Lung (tissue), 16 donors: Measurements from ENCODE around the gene CCDC47. TPM values are rescaled to one million over a fixed set of nuclear protein-coding genes. Genes with fewer than 3 reads are reported as not detected.
A peak's percentile ranks its signal among the peaks of the same experiment; 100 is the strongest.

Experiments
- ATAC-seq: fragments of 200-7000 bp; cut with Tn5 transposase; one replicate; pipeline ENCODE4 v1.9.1; 2020; ENCODE audit warnings: moderate number of reproducible peaks; ENCODE audit not compliant: insufficient read depth, low FRiP score
- DNase-seq, 3 donors: peaks; one replicate each; pipeline ENCODE4 v3.0.0-alpha.2; 2013 to 2017
- H3K27ac ChIP-seq, 2 donors: one replicate each; pipeline ENCODE4 v1.5.1; 2013; ENCODE audit warnings: mild to moderate bottlenecking in 2 of 2, moderate library complexity in 2 of 2, control low read depth in 1 of 2, inconsistent platforms in 1 of 2, low read depth in 1 of 2, low read length in 1 of 2
- H3K27me3 ChIP-seq, 3 donors: one replicate each; pipeline ENCODE4 v1.5.1; 2013; ENCODE audit warnings: low read length in 2 of 3; ENCODE audit not compliant: control insufficient read depth in 3 of 3, insufficient read depth in 3 of 3
- H3K36me3 ChIP-seq, 4 donors: one replicate each; pipeline ENCODE4 v1.5.1; 2013; ENCODE audit warnings: low read length in 4 of 4, mild to moderate bottlenecking in 1 of 4, moderate library complexity in 1 of 4; ENCODE audit not compliant: control insufficient read depth in 4 of 4, insufficient read depth in 4 of 4
- H3K4me1 ChIP-seq, 5 donors: one replicate each; pipeline ENCODE4 v1.5.1; 2013; ENCODE audit warnings: low read length in 5 of 5, mild to moderate bottlenecking in 2 of 5, moderate library complexity in 1 of 5; ENCODE audit not compliant: control insufficient read depth in 5 of 5, insufficient read depth in 5 of 5
- H3K4me3 ChIP-seq: one replicate; pipeline ENCODE4 v1.5.1; 2013; ENCODE audit warnings: mild to moderate bottlenecking, control low read depth, moderate library complexity
- H3K9ac ChIP-seq, 2 donors: one replicate each; pipeline ENCODE4 v1.5.1; 2013; ENCODE audit warnings: low read length in 2 of 2, control low read depth in 1 of 2; ENCODE audit not compliant: insufficient read depth in 1 of 2
- H3K9me3 ChIP-seq, 4 donors: one replicate each; pipeline ENCODE4 v1.5.1; 2013; ENCODE audit warnings: low read length in 3 of 4, mild to moderate bottlenecking in 1 of 4, moderate library complexity in 1 of 4; ENCODE audit not compliant: control insufficient read depth in 4 of 4, insufficient read depth in 3 of 4
- WGBS, 2 donors: extraction: QIAGEN DNeasy Blood & Tissue Kit; methylation state at CpG; one replicate each; pipeline ENCODE4 v1.1.7; 2013; 5-methylcytosine and 5-hydroxymethylcytosine counted together
- long read RNA-seq, 5 donors: transcript quantifications; one replicate each; lab custom pipeline, GENCODE V29; 2026
- polyA plus RNA-seq, 2 donors: library from polyadenylated mRNA; stranded (reverse); fragments of 200-250 nt; gene quantifications; one replicate each; pipeline ENCODE4 v1.2.1, GENCODE V29; 2013
- total RNA-seq, 2 donors: library from RNA; depleted of rRNA in 1 of 2; stranded (reverse); fragments of >200 nt in 1 of 2; gene quantifications; one replicate each; pipeline ENCODE4 v1.2.1, GENCODE V29; 2014 to 2021
- TF ChIP-seq, protein P1 (sequence below): IDR thresholded peaks from 2 replicates; pipeline ENCODE4 v1.5.1; 2012; ENCODE audit warnings: mild to moderate bottlenecking; ENCODE audit errors: control extremely low read depth, extremely low read depth
- donor health status: control.
- donor health status: control.
- donor health status: Bipolar disorder and iron deficiency.
- donor health status: healthy.
- donor health status: DM: yes; HTN: yes; CAD: no.

CCDC47 gene, protein sequence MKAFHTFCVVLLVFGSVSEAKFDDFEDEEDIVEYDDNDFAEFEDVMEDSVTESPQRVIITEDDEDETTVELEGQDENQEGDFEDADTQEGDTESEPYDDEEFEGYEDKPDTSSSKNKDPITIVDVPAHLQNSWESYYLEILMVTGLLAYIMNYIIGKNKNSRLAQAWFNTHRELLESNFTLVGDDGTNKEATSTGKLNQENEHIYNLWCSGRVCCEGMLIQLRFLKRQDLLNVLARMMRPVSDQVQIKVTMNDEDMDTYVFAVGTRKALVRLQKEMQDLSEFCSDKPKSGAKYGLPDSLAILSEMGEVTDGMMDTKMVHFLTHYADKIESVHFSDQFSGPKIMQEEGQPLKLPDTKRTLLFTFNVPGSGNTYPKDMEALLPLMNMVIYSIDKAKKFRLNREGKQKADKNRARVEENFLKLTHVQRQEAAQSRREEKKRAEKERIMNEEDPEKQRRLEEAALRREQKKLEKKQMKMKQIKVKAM
- total RNA-seq = 10 to 100 TPM; 86.5 to 89.9 TPM
- polyA plus RNA-seq = 10 to 100 TPM; 29.5 to 78.9 TPM
- long read RNA-seq, donor 1, transcript CCDC47-201 (13 exons, 3,466 nt) = major isoform, 25 of 254 reads
- long read RNA-seq, donor 1, partial matches to known transcripts = 215 of 254 reads
- long read RNA-seq, donor 1, other reads (novel, unspliced or antisense) = 13 of 254 reads
- long read RNA-seq, donor 2, partial matches to known transcripts = 17 of 31 reads
- long read RNA-seq, donor 2, other reads (novel, unspliced or antisense) = 7 of 31 reads
- long read RNA-seq, donor 3, transcript CCDC47-201 (13 exons, 3,466 nt) = major isoform, 7 of 10 reads
- long read RNA-seq, donor 3, partial matches to known transcripts = 0 of 10 reads
- long read RNA-seq, donor 3, other reads (novel, unspliced or antisense) = 0 of 10 reads
- long read RNA-seq, donor 4, partial matches to known transcripts = 13 of 19 reads
- long read RNA-seq, donor 4, other reads (novel, unspliced or antisense) = 0 of 19 reads
- long read RNA-seq, donor 5, transcript CCDC47-204 (12 exons, 1,719 nt) = minor isoform, 5 of 294 reads
- long read RNA-seq, donor 5, transcript CCDC47-201 (13 exons, 3,466 nt) = major isoform, 25 of 294 reads
- long read RNA-seq, donor 5, partial matches to known transcripts = 262 of 294 reads
- long read RNA-seq, donor 5, other reads (novel, unspliced or antisense) = 0 of 294 reads

DNA sequence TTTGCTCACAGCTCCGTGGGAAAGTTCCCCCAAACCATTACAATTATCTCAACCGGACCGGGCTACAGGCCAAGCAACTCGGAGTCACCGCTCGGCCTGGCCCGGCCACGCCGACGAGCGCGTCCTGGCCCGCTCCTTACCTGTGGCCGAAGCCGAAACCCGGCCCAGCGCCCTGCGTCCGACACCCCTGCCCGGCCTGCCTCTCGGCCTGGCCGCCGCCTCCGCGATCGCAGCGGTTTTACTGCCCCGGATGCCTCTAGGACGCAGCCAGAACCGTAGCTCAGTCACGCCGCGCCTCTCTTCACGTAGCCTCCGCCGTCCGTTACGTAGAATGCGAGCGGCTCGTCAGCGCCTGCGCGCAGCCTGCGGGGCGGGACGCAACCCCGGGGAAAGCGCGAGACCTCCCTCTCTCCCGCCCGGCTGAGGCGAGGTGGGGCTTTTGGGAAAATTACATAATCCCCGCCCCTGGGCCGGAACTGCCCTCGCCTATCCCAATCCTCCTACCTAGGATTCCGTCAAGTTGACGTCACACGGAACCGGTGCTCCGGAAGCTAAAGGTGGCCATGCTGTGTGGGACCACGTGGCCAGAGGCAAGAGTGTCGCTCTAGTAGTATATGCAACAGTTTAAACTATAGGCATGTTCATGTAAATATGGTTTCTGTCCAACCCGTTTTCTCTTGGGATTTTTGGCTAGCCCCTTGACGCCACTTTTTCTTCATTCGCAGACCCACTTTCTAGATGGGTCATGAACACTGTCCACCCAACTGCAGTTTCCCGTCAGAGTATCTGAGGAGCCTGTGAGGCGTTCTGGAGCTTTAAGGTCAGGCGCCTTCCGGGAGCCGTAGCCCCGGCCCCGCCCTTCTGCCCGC lies at the start of gene CCDC47:
Gene CCDC47 (minus strand): TSS at position 326 of the 869 bp plus-strand sequence. CDS start 7,422 bp downstream, outside the sequence.
- TF ChIP-seq, protein P1, sequence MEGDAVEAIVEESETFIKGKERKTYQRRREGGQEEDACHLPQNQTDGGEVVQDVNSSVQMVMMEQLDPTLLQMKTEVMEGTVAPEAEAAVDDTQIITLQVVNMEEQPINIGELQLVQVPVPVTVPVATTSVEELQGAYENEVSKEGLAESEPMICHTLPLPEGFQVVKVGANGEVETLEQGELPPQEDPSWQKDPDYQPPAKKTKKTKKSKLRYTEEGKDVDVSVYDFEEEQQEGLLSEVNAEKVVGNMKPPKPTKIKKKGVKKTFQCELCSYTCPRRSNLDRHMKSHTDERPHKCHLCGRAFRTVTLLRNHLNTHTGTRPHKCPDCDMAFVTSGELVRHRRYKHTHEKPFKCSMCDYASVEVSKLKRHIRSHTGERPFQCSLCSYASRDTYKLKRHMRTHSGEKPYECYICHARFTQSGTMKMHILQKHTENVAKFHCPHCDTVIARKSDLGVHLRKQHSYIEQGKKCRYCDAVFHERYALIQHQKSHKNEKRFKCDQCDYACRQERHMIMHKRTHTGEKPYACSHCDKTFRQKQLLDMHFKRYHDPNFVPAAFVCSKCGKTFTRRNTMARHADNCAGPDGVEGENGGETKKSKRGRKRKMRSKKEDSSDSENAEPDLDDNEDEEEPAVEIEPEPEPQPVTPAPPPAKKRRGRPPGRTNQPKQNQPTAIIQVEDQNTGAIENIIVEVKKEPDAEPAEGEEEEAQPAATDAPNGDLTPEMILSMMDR = no peak
- DNase-seq (peak; percentile 99 to 100 (median 100)), ATAC-seq (peak; percentile 88)
- Histone ChIP-seq H3K27me3 (no peaks in the 10 kb centered on the region), H3K4me1 (peaks cover 3 to 20% (median 7%) of the 10 kb centered on the region in 5 donors), H3K9me3 (no peaks in the 10 kb centered on the region), H3K27ac (peak within 1 kb of the TSS; percentile 96 to 97), H3K36me3 (peaks cover 0 to 15% (median 8%) of the 10 kb centered on the region in 4 donors), H3K4me3 (peak within 1 kb of the TSS; percentile 72), H3K9ac (peak within 1 kb of the TSS; percentile 84 to 96)
- WGBS, 2 donors = 0% methylated on average over 74 of the region's 74 CpGs

DNA sequence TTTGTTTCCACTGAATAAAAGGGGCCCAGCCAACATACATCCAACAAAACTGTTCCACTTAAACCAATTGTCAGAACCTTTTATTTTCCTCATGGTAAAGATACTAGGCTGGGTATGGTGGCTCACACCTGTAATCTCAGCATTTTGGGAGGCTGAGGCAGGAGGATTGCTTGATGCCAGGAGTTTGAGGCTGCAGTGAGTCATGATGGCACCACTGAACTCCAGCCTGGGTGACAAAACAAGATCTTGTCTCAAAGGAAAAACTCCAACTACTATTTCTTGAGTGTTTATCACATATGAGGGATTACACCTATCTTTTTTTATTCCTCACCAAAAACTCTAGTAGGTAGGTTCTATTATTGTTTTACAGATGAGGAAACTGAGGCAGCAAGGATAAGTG lies 49.1 kb upstream of the CCDC47 start:
- H3K27ac ChIP-seq = no peak overlapping the region
- peaks cover 51 to 67% (median 60%) of the 10 kb centered on the region in 4 donors for H3K36me3 ChIP-seq
- H3K4me3 ChIP-seq = no peak overlapping the region
- no peaks in the 10 kb centered on the region for H3K9me3 ChIP-seq
- ATAC-seq (no peak), DNase-seq (no peak)
- H3K9ac ChIP-seq = no peak overlapping the region
- H3K4me1 ChIP-seq = peaks cover 0 to 8% (median 5%) of the 10 kb centered on the region in 5 donors
- H3K27me3 ChIP-seq = no peaks in the 10 kb centered on the region
- TF ChIP-seq, protein P1 = no peak

DNA sequence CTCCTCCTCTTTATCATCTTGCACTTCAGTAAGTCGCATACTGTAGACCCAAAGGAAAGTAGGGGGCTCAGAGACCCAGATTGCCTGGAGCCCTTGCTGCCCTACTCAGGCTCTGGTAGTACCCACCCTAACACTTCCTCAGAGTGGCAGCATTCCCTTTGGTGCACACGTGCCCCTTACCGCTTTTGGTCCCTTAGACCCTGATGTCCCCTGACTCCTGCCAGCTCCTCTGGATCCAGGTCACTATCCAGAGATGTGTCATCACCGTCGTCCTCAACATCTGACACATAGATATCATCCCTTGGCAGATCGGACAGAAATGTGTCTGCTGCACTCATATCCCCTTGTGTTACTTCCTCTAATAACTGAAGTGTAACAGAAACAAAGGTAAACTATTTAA lies 48.4 kb upstream of the CCDC47 start:
- H3K4me3 ChIP-seq = no peak overlapping the region
- WGBS, 2 donors = 76 to 80% methylated on average over 6 of the region's 6 CpGs
- TF ChIP-seq, protein P1 = no peak
- no peak overlapping the region for H3K27ac ChIP-seq
- no peaks in the 10 kb centered on the region for H3K27me3 ChIP-seq
- no peaks in the 10 kb centered on the region for H3K9me3 ChIP-seq
- peaks cover 0 to 8% (median 5%) of the 10 kb centered on the region in 5 donors for H3K4me1 ChIP-seq
- no peak for ATAC-seq
- H3K36me3 ChIP-seq = peaks cover 56 to 72% (median 66%) of the 10 kb centered on the region in 4 donors
- H3K9ac ChIP-seq = no peak overlapping the region
- DNase-seq = no peak
